ENCODE data around the gene PCSK7.
"Not testable (repeated sequence)": the region's sequence is repeated elsewhere in the genome, so short reads cannot be mapped to it uniquely, and the experiment has no call there.

PCSK7 gene

DNA sequence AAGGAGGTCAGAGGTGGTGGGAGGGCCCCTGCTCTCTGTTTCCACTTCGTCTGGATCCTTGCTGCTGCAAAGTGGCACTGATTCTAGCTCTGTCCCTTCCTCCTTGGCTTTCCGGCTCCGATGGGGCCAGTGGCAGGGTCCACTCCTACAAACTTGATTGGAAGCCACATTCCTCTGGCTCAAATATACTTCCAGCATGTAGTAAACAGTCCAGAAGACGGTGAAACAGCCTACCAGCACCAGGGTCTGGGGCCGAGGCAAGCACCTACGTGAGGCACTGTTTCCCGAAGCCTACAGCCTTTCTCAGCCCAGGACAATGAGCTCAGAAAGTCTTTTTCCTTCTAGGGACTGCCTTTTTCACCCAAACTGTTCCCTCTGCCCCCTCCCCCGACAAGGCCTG is 25.8 kb downstream of the PCSK7 start:
- not testable (repeated sequence) for H3K27me3 ChIP-seq (ENCODE audit: control insufficient read depth in 2 of 2, insufficient read depth in 2 of 2, low read length in 2 of 2); H3K4me3 ChIP-seq (ENCODE audit: low read length in 2 of 2); H3K4me1 ChIP-seq (ENCODE audit: control insufficient read depth in 2 of 2, insufficient read depth in 2 of 2, low read length in 2 of 2); H3K27ac ChIP-seq (ENCODE audit: low read depth in 2 of 2, low read length in 2 of 2); H3K9ac ChIP-seq (ENCODE audit: low read depth in 1 of 2, low read length in 2 of 2); H3K9me3 ChIP-seq (ENCODE audit: control insufficient read depth in 2 of 2, low read length in 2 of 2)
- H3K36me3 ChIP-seq (ENCODE audit: control insufficient read depth in 2 of 2, insufficient read depth in 2 of 2, low read length in 2 of 2) = peaks cover 17 to 26% of the 10 kb centered on the region in 2 donors

GRCh38 chr11:117205211-117205818 is 26.6 kb downstream of the PCSK7 start:
- H3K4me3 ChIP-seq (ENCODE audit: low read length in 2 of 2) = no peak overlapping the region
- peaks cover 17 to 26% of the 10 kb centered on the region in 2 donors for H3K36me3 ChIP-seq (ENCODE audit: control insufficient read depth in 2 of 2, insufficient read depth in 2 of 2, low read length in 2 of 2)
- peak overlapping the region in 1 of 2 donors; percentile 23 for H3K27ac ChIP-seq (ENCODE audit: low read depth in 2 of 2, low read length in 2 of 2)
- peaks cover 0 to 4% of the 10 kb centered on the region in 2 donors for H3K4me1 ChIP-seq (ENCODE audit: control insufficient read depth in 2 of 2, insufficient read depth in 2 of 2, low read length in 2 of 2)
- H3K27me3 ChIP-seq (ENCODE audit: control insufficient read depth in 2 of 2, insufficient read depth in 2 of 2, low read length in 2 of 2) = no peaks in the 10 kb centered on the region
- H3K9me3 ChIP-seq (ENCODE audit: control insufficient read depth in 2 of 2, low read length in 2 of 2) = no peaks in the 10 kb centered on the region
- H3K9ac ChIP-seq (ENCODE audit: low read depth in 1 of 2, low read length in 2 of 2) = no peak overlapping the region

DNA sequence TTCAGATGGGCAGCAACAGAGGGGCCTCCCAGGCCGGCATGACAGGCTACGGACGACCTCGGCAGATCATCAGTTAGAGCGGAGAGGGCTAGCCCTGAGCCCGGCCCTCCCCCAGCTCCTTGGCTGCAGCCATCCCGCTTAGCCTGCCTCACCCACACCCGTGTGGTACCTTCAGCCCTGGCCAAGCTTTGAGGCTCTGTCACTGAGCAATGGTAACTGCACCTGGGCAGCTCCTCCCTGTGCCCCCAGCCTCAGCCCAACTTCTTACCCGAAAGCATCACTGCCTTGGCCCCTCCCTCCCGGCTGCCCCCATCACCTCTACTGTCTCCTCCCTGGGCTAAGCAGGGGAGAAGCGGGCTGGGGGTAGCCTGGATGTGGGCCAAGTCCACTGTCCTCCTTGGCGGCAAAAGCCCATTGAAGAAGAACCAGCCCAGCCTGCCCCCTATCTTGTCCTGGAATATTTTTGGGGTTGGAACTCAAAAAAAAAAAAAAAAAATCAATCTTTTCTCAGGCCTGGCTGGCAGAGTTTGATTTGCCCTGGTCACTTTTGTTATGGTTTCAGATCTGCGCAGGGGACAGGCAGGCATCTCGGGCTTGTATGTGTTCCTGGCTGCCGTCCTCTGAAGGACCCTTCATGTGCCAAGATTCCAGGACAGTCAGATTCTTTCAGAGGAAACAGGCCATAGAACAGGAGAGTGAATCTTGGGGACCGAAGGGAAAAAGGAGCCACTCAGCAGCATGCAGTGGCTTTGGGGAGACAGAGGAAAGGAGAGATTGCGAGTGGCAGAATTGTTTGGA is 27.4 kb downstream of the PCSK7 start:
- peaks cover 0 to 4% of the 10 kb centered on the region in 2 donors for H3K4me1 ChIP-seq (ENCODE audit: control insufficient read depth in 2 of 2, insufficient read depth in 2 of 2, low read length in 2 of 2)
- peaks cover 17 to 23% of the 10 kb centered on the region in 2 donors for H3K36me3 ChIP-seq (ENCODE audit: control insufficient read depth in 2 of 2, insufficient read depth in 2 of 2, low read length in 2 of 2)
- H3K27ac ChIP-seq (ENCODE audit: low read depth in 2 of 2, low read length in 2 of 2) = peak overlapping the region in 1 of 2 donors; percentile 23
- no peak overlapping the region for H3K9ac ChIP-seq (ENCODE audit: low read depth in 1 of 2, low read length in 2 of 2)
- no peaks in the 10 kb centered on the region for H3K27me3 ChIP-seq (ENCODE audit: control insufficient read depth in 2 of 2, insufficient read depth in 2 of 2, low read length in 2 of 2)
- H3K4me3 ChIP-seq (ENCODE audit: low read length in 2 of 2) = no peak overlapping the region
- no peaks in the 10 kb centered on the region for H3K9me3 ChIP-seq (ENCODE audit: control insufficient read depth in 2 of 2, low read length in 2 of 2)

GRCh38 chr11:117203069-117203407 is 28.8 kb downstream of the PCSK7 start:
- H3K27ac ChIP-seq (ENCODE audit: low read depth in 2 of 2, low read length in 2 of 2) = peak overlapping the region in 1 of 2 donors; percentile 45
- peaks cover 17 to 23% of the 10 kb centered on the region in 2 donors for H3K36me3 ChIP-seq (ENCODE audit: control insufficient read depth in 2 of 2, insufficient read depth in 2 of 2, low read length in 2 of 2)
- H3K9ac ChIP-seq (ENCODE audit: low read depth in 1 of 2, low read length in 2 of 2) = no peak overlapping the region
- H3K4me1 ChIP-seq (ENCODE audit: control insufficient read depth in 2 of 2, insufficient read depth in 2 of 2, low read length in 2 of 2) = peaks cover 6 to 12% of the 10 kb centered on the region in 2 donors
- H3K4me3 ChIP-seq (ENCODE audit: low read length in 2 of 2) = peak overlapping the region in 1 of 2 donors; percentile 42
- no peaks in the 10 kb centered on the region for H3K27me3 ChIP-seq (ENCODE audit: control insufficient read depth in 2 of 2, insufficient read depth in 2 of 2, low read length in 2 of 2)
- H3K9me3 ChIP-seq (ENCODE audit: control insufficient read depth in 2 of 2, low read length in 2 of 2) = no peaks in the 10 kb centered on the region

- no peaks in the 10 kb centered on the region for H3K27me3 ChIP-seq (ENCODE audit: control insufficient read depth in 2 of 2, insufficient read depth in 2 of 2, low read length in 2 of 2)
- no peaks in the 10 kb centered on the region for H3K9me3 ChIP-seq (ENCODE audit: control insufficient read depth in 2 of 2, low read length in 2 of 2)
- peaks cover 6 to 18% of the 10 kb centered on the region in 2 donors for H3K4me1 ChIP-seq (ENCODE audit: control insufficient read depth in 2 of 2, insufficient read depth in 2 of 2, low read length in 2 of 2)
- peak overlapping the region in 1 of 2 donors; percentile 42 for H3K4me3 ChIP-seq (ENCODE audit: low read length in 2 of 2)
- H3K36me3 ChIP-seq (ENCODE audit: control insufficient read depth in 2 of 2, insufficient read depth in 2 of 2, low read length in 2 of 2) = peaks cover 17 to 23% of the 10 kb centered on the region in 2 donors
- peak overlapping the region in 1 of 2 donors; percentile 85 for H3K27ac ChIP-seq (ENCODE audit: low read depth in 2 of 2, low read length in 2 of 2)
- no peak overlapping the region for H3K9ac ChIP-seq (ENCODE audit: low read depth in 1 of 2, low read length in 2 of 2)
Measured at GRCh38 chr11:117202386-117203068, 29.3 kb downstream of the PCSK7 start.

- Histone ChIP-seq H3K27me3 (ENCODE audit: control insufficient read depth in 2 of 2, insufficient read depth in 2 of 2, low read length in 2 of 2) (no peaks in the 10 kb centered on the region), H3K36me3 (ENCODE audit: control insufficient read depth in 2 of 2, insufficient read depth in 2 of 2, low read length in 2 of 2) (peaks cover 17 to 23% of the 10 kb centered on the region in 2 donors), H3K4me3 (ENCODE audit: low read length in 2 of 2) (peak overlapping the region; percentile 54 to 65), H3K9ac (ENCODE audit: low read depth in 1 of 2, low read length in 2 of 2) (peak overlapping the region in 1 of 2 donors; percentile 67), H3K4me1 (ENCODE audit: control insufficient read depth in 2 of 2, insufficient read depth in 2 of 2, low read length in 2 of 2) (peaks cover 6 to 24% of the 10 kb centered on the region in 2 donors), H3K9me3 (ENCODE audit: control insufficient read depth in 2 of 2, low read length in 2 of 2) (no peaks in the 10 kb centered on the region), H3K27ac (ENCODE audit: low read depth in 2 of 2, low read length in 2 of 2) (peak overlapping the region; percentile 77 to 85)
Measured at GRCh38 chr11:117201658-117202305, 30.1 kb downstream of the PCSK7 start.

- H3K36me3 ChIP-seq (ENCODE audit: control insufficient read depth in 2 of 2, insufficient read depth in 2 of 2, low read length in 2 of 2) = peaks cover 18 to 26% of the 10 kb centered on the region in 2 donors
- peaks cover 6 to 24% of the 10 kb centered on the region in 2 donors for H3K4me1 ChIP-seq (ENCODE audit: control insufficient read depth in 2 of 2, insufficient read depth in 2 of 2, low read length in 2 of 2)
- H3K9ac ChIP-seq (ENCODE audit: low read depth in 1 of 2, low read length in 2 of 2) = peak overlapping the region; percentile 14 to 67
- H3K27me3 ChIP-seq (ENCODE audit: control insufficient read depth in 2 of 2, insufficient read depth in 2 of 2, low read length in 2 of 2) = no peaks in the 10 kb centered on the region
- peak overlapping the region; percentile 77 to 85 for H3K27ac ChIP-seq (ENCODE audit: low read depth in 2 of 2, low read length in 2 of 2)
- H3K4me3 ChIP-seq (ENCODE audit: low read length in 2 of 2) = peak overlapping the region; percentile 54 to 65
- no peaks in the 10 kb centered on the region for H3K9me3 ChIP-seq (ENCODE audit: control insufficient read depth in 2 of 2, low read length in 2 of 2)
Measured at GRCh38 chr11:117200813-117201657, 30.8 kb downstream of the PCSK7 start.

GRCh38 chr11:117199916-117200812 is 31.7 kb downstream of the PCSK7 start:
- H3K27me3 ChIP-seq (ENCODE audit: control insufficient read depth in 2 of 2, insufficient read depth in 2 of 2, low read length in 2 of 2) = no peaks in the 10 kb centered on the region
- peak overlapping the region; percentile 54 to 65 for H3K4me3 ChIP-seq (ENCODE audit: low read length in 2 of 2)
- no peaks in the 10 kb centered on the region for H3K9me3 ChIP-seq (ENCODE audit: control insufficient read depth in 2 of 2, low read length in 2 of 2)
- H3K27ac ChIP-seq (ENCODE audit: low read depth in 2 of 2, low read length in 2 of 2) = peak overlapping the region; percentile 77 to 85
- H3K4me1 ChIP-seq (ENCODE audit: control insufficient read depth in 2 of 2, insufficient read depth in 2 of 2, low read length in 2 of 2) = peaks cover 9 to 31% of the 10 kb centered on the region in 2 donors
- peaks cover 20 to 26% of the 10 kb centered on the region in 2 donors for H3K36me3 ChIP-seq (ENCODE audit: control insufficient read depth in 2 of 2, insufficient read depth in 2 of 2, low read length in 2 of 2)
- peak overlapping the region; percentile 49 to 67 for H3K9ac ChIP-seq (ENCODE audit: low read depth in 1 of 2, low read length in 2 of 2)

Measured in mucosa of rectum (tissue), 2 donors.